ENCODE data around the gene TAF11.

TAF11 gene

DNA sequence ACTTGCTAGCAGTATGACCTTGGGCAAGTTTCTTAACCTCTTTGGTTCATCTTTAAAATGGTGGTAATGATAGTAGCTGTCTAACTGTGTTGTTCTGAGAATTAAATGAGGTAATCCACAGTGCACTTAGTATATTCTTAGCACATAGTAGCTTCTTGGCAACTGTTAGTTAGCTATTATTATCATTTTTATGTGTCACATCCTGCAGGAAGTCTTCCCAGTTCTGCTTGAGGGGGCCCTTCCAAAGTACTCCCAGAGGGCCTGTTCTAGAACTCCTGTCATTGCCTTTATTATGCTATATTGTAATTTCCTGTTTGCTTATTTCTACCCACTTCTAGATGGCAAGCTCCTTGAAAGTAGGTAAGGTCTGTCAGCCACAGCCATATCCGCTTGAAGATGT, 31.8 kb upstream of the TAF11 start:
- H3K36me3 ChIP-seq = peaks cover 2% of the 10 kb centered on the region; the same call in 1 of the 2 replicates
- H3K27me3 ChIP-seq (ENCODE audit: insufficient read depth, low read depth, severe bottlenecking) = no peaks in the 10 kb centered on the region
- H3K4me3 ChIP-seq (ENCODE audit: low read depth, low read length) = no peak overlapping the region
- no peak for DNase-seq
- H3K9me3 ChIP-seq (ENCODE audit: severe bottlenecking) = no peaks in the 10 kb centered on the region
- TF ChIP-seq, protein P1, sequence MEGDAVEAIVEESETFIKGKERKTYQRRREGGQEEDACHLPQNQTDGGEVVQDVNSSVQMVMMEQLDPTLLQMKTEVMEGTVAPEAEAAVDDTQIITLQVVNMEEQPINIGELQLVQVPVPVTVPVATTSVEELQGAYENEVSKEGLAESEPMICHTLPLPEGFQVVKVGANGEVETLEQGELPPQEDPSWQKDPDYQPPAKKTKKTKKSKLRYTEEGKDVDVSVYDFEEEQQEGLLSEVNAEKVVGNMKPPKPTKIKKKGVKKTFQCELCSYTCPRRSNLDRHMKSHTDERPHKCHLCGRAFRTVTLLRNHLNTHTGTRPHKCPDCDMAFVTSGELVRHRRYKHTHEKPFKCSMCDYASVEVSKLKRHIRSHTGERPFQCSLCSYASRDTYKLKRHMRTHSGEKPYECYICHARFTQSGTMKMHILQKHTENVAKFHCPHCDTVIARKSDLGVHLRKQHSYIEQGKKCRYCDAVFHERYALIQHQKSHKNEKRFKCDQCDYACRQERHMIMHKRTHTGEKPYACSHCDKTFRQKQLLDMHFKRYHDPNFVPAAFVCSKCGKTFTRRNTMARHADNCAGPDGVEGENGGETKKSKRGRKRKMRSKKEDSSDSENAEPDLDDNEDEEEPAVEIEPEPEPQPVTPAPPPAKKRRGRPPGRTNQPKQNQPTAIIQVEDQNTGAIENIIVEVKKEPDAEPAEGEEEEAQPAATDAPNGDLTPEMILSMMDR (IDR thresholded peaks at IDR 0.05; ENCODE audit: low read depth, low read length) = no peak
- H3K27ac ChIP-seq = no peak overlapping the region

DNA sequence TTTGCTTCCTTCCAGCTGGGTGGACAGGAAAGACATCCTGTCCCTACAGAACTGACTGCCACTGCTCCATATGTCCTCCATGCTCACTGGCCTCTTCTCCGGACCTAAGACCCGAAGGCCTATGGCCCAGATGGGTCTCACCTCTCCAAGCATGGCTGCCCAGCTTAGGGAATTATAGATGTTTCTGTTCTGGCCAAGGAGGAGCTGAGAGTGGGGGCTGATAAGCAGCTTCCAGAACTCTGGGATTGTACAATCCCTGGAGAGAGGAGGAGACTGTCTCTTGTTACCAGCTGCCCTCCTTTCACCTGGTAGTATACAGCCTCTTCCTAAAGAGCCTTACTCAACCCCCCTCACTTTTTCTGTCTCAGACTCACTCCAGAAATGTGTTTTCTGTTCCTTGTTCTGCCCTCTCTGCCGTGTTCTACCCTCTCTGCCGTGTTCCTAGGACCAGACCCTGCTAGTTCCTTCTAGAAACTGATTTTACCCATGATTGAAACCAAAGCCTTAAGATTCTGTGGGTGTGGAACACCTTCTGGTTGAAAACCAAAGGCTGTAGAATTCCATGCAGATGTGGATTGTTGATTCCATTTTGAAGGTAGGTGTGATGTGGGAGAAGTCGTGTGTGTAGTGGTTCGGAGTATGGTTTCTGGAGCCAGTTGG, 29.9 kb upstream of the TAF11 start:
- peak; percentile 87 for DNase-seq
- Histone ChIP-seq H3K4me3 (ENCODE audit: low read depth, low read length) (no peak overlapping the region), H3K9me3 (ENCODE audit: severe bottlenecking) (no peaks in the 10 kb centered on the region), H3K36me3 (peaks cover 2% of the 10 kb centered on the region; the same call in 1 of the 2 replicates), H3K27ac (peak overlapping the region; percentile 40), H3K27me3 (ENCODE audit: insufficient read depth, low read depth, severe bottlenecking) (no peaks in the 10 kb centered on the region)
- TF ChIP-seq, protein P1 (IDR thresholded peaks at IDR 0.05; ENCODE audit: low read depth, low read length) = no peak

DNA sequence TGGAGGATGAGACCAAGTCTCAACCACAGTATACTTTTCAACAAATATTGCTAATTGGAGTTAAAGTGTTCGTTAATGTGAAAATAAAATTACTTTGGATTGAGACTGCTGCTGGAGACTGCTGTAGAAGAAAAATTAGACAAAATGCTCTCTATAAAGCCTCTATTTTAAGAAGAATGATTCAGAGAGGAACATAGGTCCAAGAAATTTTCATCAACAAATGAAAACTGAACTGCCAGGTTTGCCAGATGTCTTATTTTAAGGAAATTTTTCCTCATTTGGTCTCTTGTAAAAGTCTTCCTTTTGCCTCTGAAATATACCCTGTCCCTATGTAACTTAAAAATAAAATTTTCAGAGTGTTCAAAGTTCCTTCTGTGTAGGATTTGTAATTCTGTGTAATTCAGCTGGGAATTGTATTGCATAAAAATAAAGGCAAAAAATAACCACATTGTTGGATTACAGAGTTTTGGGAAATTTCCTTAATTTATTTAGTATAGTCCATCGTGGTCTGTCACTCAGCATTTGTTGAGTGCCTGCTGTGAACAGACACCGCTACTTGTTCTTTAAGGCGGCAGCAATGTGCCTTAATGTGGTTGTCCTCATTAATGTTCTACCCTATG, 28.6 kb upstream of the TAF11 start:
- TF ChIP-seq, protein P1 (IDR thresholded peaks at IDR 0.05; ENCODE audit: low read depth, low read length) = no peak
- Histone ChIP-seq H3K27me3 (ENCODE audit: insufficient read depth, low read depth, severe bottlenecking) (no peaks in the 10 kb centered on the region), H3K4me3 (ENCODE audit: low read depth, low read length) (no peak overlapping the region), H3K36me3 (peaks cover 2% of the 10 kb centered on the region; the same call in 1 of the 2 replicates), H3K9me3 (ENCODE audit: severe bottlenecking) (no peaks in the 10 kb centered on the region), H3K27ac (no peak overlapping the region)
- no peak for DNase-seq

DNA sequence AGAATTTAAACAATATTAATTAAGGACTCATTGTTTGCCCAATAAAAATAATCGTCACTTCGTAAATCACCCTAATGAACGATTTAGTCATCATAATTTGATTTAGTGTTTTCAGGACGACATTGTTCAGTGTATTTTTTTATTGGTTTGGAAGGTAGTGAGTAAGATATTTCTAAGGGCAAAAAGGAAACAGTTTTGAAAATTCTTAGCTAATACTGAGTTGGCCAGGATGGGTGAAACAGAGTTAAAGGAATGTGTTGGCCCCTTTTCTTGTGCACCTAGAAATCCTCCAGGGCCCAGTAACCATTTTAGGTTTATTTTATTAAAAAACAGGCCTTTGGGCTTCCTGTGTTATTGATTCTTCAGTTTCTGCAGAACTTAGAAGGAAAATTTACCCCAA, 26.5 kb upstream of the TAF11 start:
- TF ChIP-seq, protein P1 (IDR thresholded peaks at IDR 0.05; ENCODE audit: low read depth, low read length) = no peak
- H3K27ac ChIP-seq = no peak overlapping the region
- H3K27me3 ChIP-seq (ENCODE audit: insufficient read depth, low read depth, severe bottlenecking) = no peaks in the 10 kb centered on the region
- no peaks in the 10 kb centered on the region for H3K9me3 ChIP-seq (ENCODE audit: severe bottlenecking)
- H3K36me3 ChIP-seq = peaks cover 2% of the 10 kb centered on the region; the same call in 1 of the 2 replicates
- H3K4me3 ChIP-seq (ENCODE audit: low read depth, low read length) = no peak overlapping the region
- no peak for DNase-seq

DNA sequence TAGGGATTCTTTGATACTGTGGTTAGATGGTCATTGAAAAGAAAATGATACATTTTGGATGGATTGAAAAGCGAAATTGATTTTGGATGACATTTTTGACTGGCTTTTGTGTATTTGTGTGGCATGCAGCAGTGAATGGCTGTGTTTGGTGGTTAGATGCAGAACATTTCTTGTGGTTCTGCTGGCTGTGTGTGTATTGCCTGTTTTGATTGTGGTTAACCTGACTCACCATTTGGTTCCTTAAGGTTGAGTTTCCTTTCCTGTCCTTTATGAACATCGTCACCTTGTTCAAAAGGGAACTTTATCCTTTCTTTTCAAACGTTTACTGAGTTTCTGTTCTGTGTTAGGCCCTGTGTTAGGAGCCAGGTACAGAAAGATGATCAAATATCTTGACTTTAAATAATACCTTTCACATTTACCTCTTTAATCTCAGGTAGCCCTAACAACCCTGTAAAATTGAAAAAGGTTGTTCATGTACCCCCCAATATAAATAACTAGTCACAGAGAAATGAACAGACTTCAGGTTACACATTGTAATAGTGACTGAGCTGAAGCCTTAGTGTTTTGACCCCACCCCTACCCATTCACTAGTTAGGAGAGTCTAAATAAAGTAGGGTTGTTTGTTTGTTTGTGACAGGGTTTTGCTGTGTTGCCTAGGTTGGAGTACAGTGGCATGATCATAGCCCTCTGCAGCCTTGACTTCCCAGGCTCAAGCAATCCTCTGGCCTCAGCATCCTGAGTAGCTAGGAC, 25.0 kb upstream of the TAF11 start:
- DNase-seq = no peak
- H3K9me3 ChIP-seq (ENCODE audit: severe bottlenecking) = no peaks in the 10 kb centered on the region
- H3K4me3 ChIP-seq (ENCODE audit: low read depth, low read length) = no peak overlapping the region
- no peak overlapping the region for H3K27ac ChIP-seq
- no peaks in the 10 kb centered on the region for H3K36me3 ChIP-seq
- TF ChIP-seq, protein P1 (IDR thresholded peaks at IDR 0.05; ENCODE audit: low read depth, low read length) = no peak
- no peaks in the 10 kb centered on the region for H3K27me3 ChIP-seq (ENCODE audit: insufficient read depth, low read depth, severe bottlenecking)
